ENCODE results near the gene GANC.

GANC gene

DNA sequence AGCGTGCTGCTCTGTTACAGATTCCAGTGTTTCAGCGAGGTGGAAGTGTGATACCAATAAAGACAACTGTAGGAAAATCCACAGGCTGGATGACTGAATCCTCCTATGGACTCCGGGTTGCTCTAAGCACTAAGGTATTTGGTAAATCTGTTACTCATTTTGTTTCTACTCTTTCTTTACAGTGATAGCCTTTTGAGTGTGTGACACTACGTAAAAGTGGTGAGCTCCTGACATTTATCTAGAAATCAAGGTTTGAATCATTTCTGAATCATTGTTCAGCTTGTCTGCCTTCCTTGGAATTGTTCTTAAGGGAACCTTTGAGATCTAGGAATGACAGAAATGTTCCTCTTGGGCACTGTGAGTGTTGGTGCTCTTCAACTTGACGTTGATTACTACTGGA lies 75.1 kb downstream of the GANC start:
- no peak for TF ChIP-seq SIN3A (IDR thresholded peaks at IDR 0.05; ENCODE audit: borderline replicate concordance, insufficient read depth, low read length)

DNA sequence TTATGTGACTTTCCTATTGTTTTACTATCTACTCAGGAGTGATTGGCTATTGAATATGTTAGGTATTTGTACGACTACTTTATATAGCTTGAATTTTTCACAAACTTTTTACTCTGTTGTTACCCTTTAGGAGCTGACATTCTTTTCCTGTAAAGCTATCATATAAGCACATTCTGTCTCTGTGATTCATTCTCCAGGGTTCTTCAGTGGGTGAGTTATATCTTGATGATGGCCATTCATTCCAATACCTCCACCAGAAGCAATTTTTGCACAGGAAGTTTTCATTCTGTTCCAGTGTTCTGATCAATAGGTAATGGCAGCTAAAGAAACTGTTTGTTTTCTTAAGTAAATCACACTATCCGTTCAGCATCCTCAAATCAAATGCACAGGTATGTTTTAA lies 76.2 kb downstream of the GANC start:
- TF ChIP-seq FOXP2 (optimal IDR thresholded peaks at IDR 0.05; ENCODE audit: borderline replicate concordance, extremely low read depth, extremely low read length, insufficient read depth) (no peak), SIN3A (IDR thresholded peaks at IDR 0.05; ENCODE audit: borderline replicate concordance, insufficient read depth, low read length) (no peak), POLR2AphosphoS5 (IDR thresholded peaks at IDR 0.05; ENCODE audit: low read depth, low read length) (no peak), TAF1 (IDR thresholded peaks at IDR 0.05; ENCODE audit: borderline replicate concordance, insufficient read depth, low read length) (no peak), REST (IDR thresholded peaks at IDR 0.05; ENCODE audit: insufficient read depth in 1 of 2, low read depth in 2 of 2, low read length in 2 of 2) (no peak)

- no peak for TF ChIP-seq POLR2AphosphoS5 (IDR thresholded peaks at IDR 0.05; ENCODE audit: low read depth, low read length)
- TF ChIP-seq TAF1 (IDR thresholded peaks at IDR 0.05; ENCODE audit: borderline replicate concordance, insufficient read depth, low read length): no peak
- TF ChIP-seq SIN3A (IDR thresholded peaks at IDR 0.05; ENCODE audit: borderline replicate concordance, insufficient read depth, low read length): no peak
- no peak for TF ChIP-seq REST (IDR thresholded peaks at IDR 0.05; ENCODE audit: insufficient read depth in 1 of 2, low read depth in 2 of 2, low read length in 2 of 2)
- no peak for TF ChIP-seq FOXP2 (optimal IDR thresholded peaks at IDR 0.05; ENCODE audit: borderline replicate concordance, extremely low read depth, extremely low read length, insufficient read depth)
Measured at GRCh38 chr15:42352401-42352800, 79.4 kb downstream of the GANC start.

DNA sequence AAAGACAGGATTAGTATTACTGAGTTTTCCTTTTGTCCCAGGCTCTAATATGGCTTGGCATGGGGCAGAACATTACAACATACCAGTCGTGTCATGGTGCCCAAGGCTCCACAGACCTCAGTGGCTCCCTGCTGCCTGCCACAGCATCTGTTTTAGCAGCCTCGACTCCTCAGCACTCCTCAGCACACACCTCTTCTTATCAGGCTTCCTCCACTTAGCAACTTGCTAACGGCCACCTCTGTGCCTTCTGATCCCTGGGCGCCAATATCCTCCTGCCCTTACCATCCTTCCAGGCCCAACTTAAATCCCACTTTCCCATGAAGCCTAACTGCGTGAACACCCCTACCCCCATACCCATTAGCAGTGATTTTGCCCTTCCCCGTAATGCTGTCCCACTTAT lies 80.1 kb downstream of the GANC start:
- no peak for TF ChIP-seq TAF1 (IDR thresholded peaks at IDR 0.05; ENCODE audit: borderline replicate concordance, insufficient read depth, low read length)
- no peak for TF ChIP-seq POLR2AphosphoS5 (IDR thresholded peaks at IDR 0.05; ENCODE audit: low read depth, low read length)
- no peak for TF ChIP-seq FOXP2 (optimal IDR thresholded peaks at IDR 0.05; ENCODE audit: borderline replicate concordance, extremely low read depth, extremely low read length, insufficient read depth)
- no peak for TF ChIP-seq REST (IDR thresholded peaks at IDR 0.05; ENCODE audit: insufficient read depth in 1 of 2, low read depth in 2 of 2, low read length in 2 of 2)
- TF ChIP-seq SIN3A (IDR thresholded peaks at IDR 0.05; ENCODE audit: borderline replicate concordance, insufficient read depth, low read length): no peak

GRCh38 chr15:42354824-42355223 lies 81.8 kb downstream of the GANC start:
- no peak for TF ChIP-seq FOXP2 (optimal IDR thresholded peaks at IDR 0.05; ENCODE audit: borderline replicate concordance, extremely low read depth, extremely low read length, insufficient read depth)
- no peak for TF ChIP-seq POLR2AphosphoS5 (IDR thresholded peaks at IDR 0.05; ENCODE audit: low read depth, low read length)
- no peak for TF ChIP-seq SIN3A (IDR thresholded peaks at IDR 0.05; ENCODE audit: borderline replicate concordance, insufficient read depth, low read length)
- TF ChIP-seq TAF1 (IDR thresholded peaks at IDR 0.05; ENCODE audit: borderline replicate concordance, insufficient read depth, low read length): no peak
- no peak for TF ChIP-seq REST (IDR thresholded peaks at IDR 0.05; ENCODE audit: insufficient read depth in 1 of 2, low read depth in 2 of 2, low read length in 2 of 2)
